ENCODE results near the gene LRRC4C.

Gene LRRC4C

GRCh38 chr11:41245704-41246398, 213.6 kb downstream of the LRRC4C start:
- DNase-seq = no peak

GRCh38 chr11:41245184-41245583, 214.3 kb downstream of the LRRC4C start:
- no peak for DNase-seq

- no peak for DNase-seq
These were observed 222.1 kb downstream of the LRRC4C start for GRCh38 chr11:41237382-41237781.

GRCh38 chr11:41235668-41236067, 223.8 kb downstream of the LRRC4C start:
- no peak for DNase-seq

- DNase-seq = no peak
These were observed 233.4 kb downstream of the LRRC4C start for GRCh38 chr11:41225856-41226633.

- no peak for DNase-seq
These were observed 237.2 kb downstream of the LRRC4C start for GRCh38 chr11:41222236-41222635.

GRCh38 chr11:41206388-41206787, 253.1 kb downstream of the LRRC4C start:
- DNase-seq = no peak

GRCh38 chr11:41201156-41201555, 258.3 kb downstream of the LRRC4C start:
- no peak for DNase-seq

- no peak for DNase-seq
These were observed 268.9 kb downstream of the LRRC4C start for GRCh38 chr11:41190437-41191082.

- no peak for DNase-seq
These were observed 269.6 kb downstream of the LRRC4C start for GRCh38 chr11:41189701-41190436.

GRCh38 chr11:41177791-41178190, 281.7 kb downstream of the LRRC4C start:
- DNase-seq = no peak

GRCh38 chr11:41175304-41175972, 284.0 kb downstream of the LRRC4C start:
- no peak for DNase-seq

- DNase-seq = no peak
These were observed 313.1 kb downstream of the LRRC4C start for GRCh38 chr11:41146326-41146725.

- no peak for DNase-seq
These were observed 314.0 kb downstream of the LRRC4C start for GRCh38 chr11:41145420-41145819.

- DNase-seq = no peak
These were observed 324.5 kb downstream of the LRRC4C start for GRCh38 chr11:41134971-41135370.

GRCh38 chr11:41133023-41133422, 326.4 kb downstream of the LRRC4C start:
- DNase-seq = no peak

- DNase-seq = no peak
These were observed 337.9 kb downstream of the LRRC4C start for GRCh38 chr11:41121600-41121999.

GRCh38 chr11:41119484-41119883, 340.0 kb downstream of the LRRC4C start:
- no peak for DNase-seq

- no peak for DNase-seq
These were observed 340.9 kb downstream of the LRRC4C start for GRCh38 chr11:41118521-41118920.

GRCh38 chr11:41116970-41117369, 342.5 kb downstream of the LRRC4C start:
- DNase-seq = no peak

- no peak for DNase-seq
These were observed 344.4 kb downstream of the LRRC4C start for GRCh38 chr11:41115066-41115465.

GRCh38 chr11:41113160-41113559, 346.3 kb downstream of the LRRC4C start:
- no peak for DNase-seq

GRCh38 chr11:41110527-41110926, 348.9 kb downstream of the LRRC4C start:
- DNase-seq = no peak

All from activated CD8-positive, alpha-beta memory T cell treated with anti-CD3 and anti-CD28 coated beads for 24 hours (primary cell).